ENCODE measurements around the gene GPR61. TPM values are rescaled to one million over a fixed set of nuclear protein-coding genes. Genes with fewer than 3 reads are reported as not detected.

GPR61 gene
- total and polyA plus RNA-seq, 7 experiments from 2014 or later = 0.05 to 0.58 (median 0.43) TPM; not detected in 1

DNA sequence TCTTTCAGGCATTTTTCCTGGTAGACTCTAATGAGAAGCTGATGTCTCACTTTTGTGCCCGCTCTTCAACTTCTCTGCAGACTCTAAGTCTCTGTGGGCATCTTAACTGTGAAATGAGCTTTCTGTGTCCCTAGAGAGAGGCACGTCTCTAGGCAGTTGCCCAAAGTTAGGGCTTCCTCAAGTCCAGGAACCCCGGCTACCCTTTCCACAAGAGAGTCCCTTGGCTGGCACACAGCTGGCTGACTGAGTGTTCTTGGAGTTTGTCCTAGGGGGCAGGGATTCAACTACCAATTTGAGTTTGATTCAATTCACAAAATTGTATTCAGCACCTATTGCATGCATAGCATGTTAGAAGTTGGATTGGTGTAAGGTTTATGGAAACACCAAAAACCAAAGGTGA lies 1.4 kb downstream of the GPR61 start:
- no peaks in the 10 kb centered on the region for H3K27me3 Mint-ChIP-seq
- CTCF ChIA-PET = interaction anchor here (0.8 to 21.5 kb wide), 5 partner anchors 9 to 443 kb away, joined by 3 to 1240 read pairs (median 4); partner anchors contain the start of genes AHCYL1, AMIGO1, ATXN7L2 and CYB561D1
- DNase-seq (no peak), ATAC-seq (no peak)
- H3K4me3 Mint-ChIP-seq = no peak overlapping the region
- POLR2A ChIA-PET = interaction anchor here (1.2 to 2.8 kb wide), 2 partner anchors 47 to 52 kb away, joined by 3 to 6 read pairs; partner anchors contain the start of gene CYB561D1
- no peak overlapping the region for H3K4me3 ChIP-seq (ENCODE audit: low read length)
- no peaks in the 10 kb centered on the region for H3K36me3 Mint-ChIP-seq
- intact Hi-C loops (cut with micrococcal nuclease) = no loop called here
- no peaks in the 10 kb centered on the region for H3K9me3 Mint-ChIP-seq
- H3K27me3 ChIP-seq (ENCODE audit: control insufficient read depth in 2 of 2, insufficient read depth in 2 of 2, low read length in 2 of 2) = no peaks in the 10 kb centered on the region
- H3K27ac ChIP-seq (ENCODE audit: low read depth, low read length) = no peak overlapping the region
- H3K36me3 ChIP-seq (ENCODE audit: control insufficient read depth in 2 of 3, insufficient read depth in 3 of 3, low read length in 3 of 3) = no peaks in the 10 kb centered on the region
- H3K4me1 Mint-ChIP-seq = peaks cover 0 to 6% (median 4%) of the 10 kb centered on the region in 7 donors
- H3K4me1 ChIP-seq (ENCODE audit: control insufficient read depth in 2 of 2, insufficient read depth in 2 of 2, low read length in 2 of 2) = no peaks in the 10 kb centered on the region
- H3K27ac Mint-ChIP-seq = no peak overlapping the region
- no peaks in the 10 kb centered on the region for H3K9me3 ChIP-seq (ENCODE audit: control insufficient read depth in 2 of 3, low read length in 3 of 3)

GRCh38 chr1:109542657-109543056 lies 3.0 kb downstream of the GPR61 start:
- Mint-ChIP-seq H3K27ac (peak overlapping the region in 1 of 9 donors; percentile 36), H3K36me3 (no peaks in the 10 kb centered on the region), H3K9me3 (no peaks in the 10 kb centered on the region), H3K4me3 (no peak overlapping the region), H3K4me1 (peaks cover 3 to 20% (median 18%) of the 10 kb centered on the region in 7 donors), H3K27me3 (no peaks in the 10 kb centered on the region)
- ChIA-PET CTCF (interaction anchor here (2.3 to 21.5 kb wide), 2 partner anchors 10 to 45 kb away, joined by 12 to 1240 read pairs; partner anchors contain the start of genes AMIGO1, ATXN7L2 and CYB561D1), POLR2A (interaction anchor here (1.2 to 2.8 kb wide), 2 partner anchors 49 to 54 kb away, joined by 3 to 6 read pairs; partner anchors contain the start of gene CYB561D1)
- H3K27ac ChIP-seq (ENCODE audit: low read depth, low read length) = no peak overlapping the region
- ATAC-seq = no peak
- intact Hi-C loops (cut with micrococcal nuclease) = no loop called here
- no peak overlapping the region for H3K4me3 ChIP-seq (ENCODE audit: low read length)
- H3K4me1 ChIP-seq (ENCODE audit: control insufficient read depth in 2 of 2, insufficient read depth in 2 of 2, low read length in 2 of 2) = peaks cover 9 to 14% of the 10 kb centered on the region in 2 donors
- H3K36me3 ChIP-seq (ENCODE audit: control insufficient read depth in 2 of 3, insufficient read depth in 3 of 3, low read length in 3 of 3) = no peaks in the 10 kb centered on the region
- no peaks in the 10 kb centered on the region for H3K27me3 ChIP-seq (ENCODE audit: control insufficient read depth in 2 of 2, insufficient read depth in 2 of 2, low read length in 2 of 2)
- no peak for DNase-seq
- H3K9me3 ChIP-seq (ENCODE audit: control insufficient read depth in 2 of 3, low read length in 3 of 3) = no peaks in the 10 kb centered on the region

- Histone ChIP-seq H3K4me3 (ENCODE audit: low read length) (no peak overlapping the region), H3K27ac (ENCODE audit: low read depth, low read length) (no peak overlapping the region), H3K9me3 (ENCODE audit: control insufficient read depth in 2 of 3, low read length in 3 of 3) (no peaks in the 10 kb centered on the region), H3K27me3 (ENCODE audit: control insufficient read depth in 2 of 2, insufficient read depth in 2 of 2, low read length in 2 of 2) (no peaks in the 10 kb centered on the region), H3K4me1 (ENCODE audit: control insufficient read depth in 2 of 2, insufficient read depth in 2 of 2, low read length in 2 of 2) (peaks cover 9 to 15% of the 10 kb centered on the region in 2 donors), H3K36me3 (ENCODE audit: control insufficient read depth in 2 of 3, insufficient read depth in 3 of 3, low read length in 3 of 3) (peaks cover 0 to under 1% (median 0%) of the 10 kb centered on the region in 3 experiments)
- Mint-ChIP-seq H3K4me3 (no peak overlapping the region), H3K36me3 (peaks cover 0 to 1% (median 0%) of the 10 kb centered on the region in 5 donors), H3K4me1 (peaks cover 3 to 23% (median 19%) of the 10 kb centered on the region in 7 donors), H3K27ac (no peak overlapping the region), H3K9me3 (peaks cover 0 to 2% (median 0%) of the 10 kb centered on the region in 11 donors), H3K27me3 (no peaks in the 10 kb centered on the region)
- CTCF ChIA-PET = interaction anchor here (1.3 to 21.5 kb wide), 7 partner anchors 46 to 441 kb away, joined by 3 to 1240 read pairs (median 46); partner anchors contain the start of genes AHCYL1, AMIGO1, ATXN7L2 and CYB561D1
- DNase-seq (no peak), ATAC-seq (no peak)
- POLR2A ChIA-PET = interaction anchor here (1.2 kb wide), 1 partner anchor 91 kb away, joined by 3 read pairs; no protein-coding TSS in a partner anchor
- intact Hi-C loops (cut with micrococcal nuclease) = no loop called here
Measured at GRCh38 chr1:109543283-109543987, 3.8 kb downstream of the GPR61 start.

DNA sequence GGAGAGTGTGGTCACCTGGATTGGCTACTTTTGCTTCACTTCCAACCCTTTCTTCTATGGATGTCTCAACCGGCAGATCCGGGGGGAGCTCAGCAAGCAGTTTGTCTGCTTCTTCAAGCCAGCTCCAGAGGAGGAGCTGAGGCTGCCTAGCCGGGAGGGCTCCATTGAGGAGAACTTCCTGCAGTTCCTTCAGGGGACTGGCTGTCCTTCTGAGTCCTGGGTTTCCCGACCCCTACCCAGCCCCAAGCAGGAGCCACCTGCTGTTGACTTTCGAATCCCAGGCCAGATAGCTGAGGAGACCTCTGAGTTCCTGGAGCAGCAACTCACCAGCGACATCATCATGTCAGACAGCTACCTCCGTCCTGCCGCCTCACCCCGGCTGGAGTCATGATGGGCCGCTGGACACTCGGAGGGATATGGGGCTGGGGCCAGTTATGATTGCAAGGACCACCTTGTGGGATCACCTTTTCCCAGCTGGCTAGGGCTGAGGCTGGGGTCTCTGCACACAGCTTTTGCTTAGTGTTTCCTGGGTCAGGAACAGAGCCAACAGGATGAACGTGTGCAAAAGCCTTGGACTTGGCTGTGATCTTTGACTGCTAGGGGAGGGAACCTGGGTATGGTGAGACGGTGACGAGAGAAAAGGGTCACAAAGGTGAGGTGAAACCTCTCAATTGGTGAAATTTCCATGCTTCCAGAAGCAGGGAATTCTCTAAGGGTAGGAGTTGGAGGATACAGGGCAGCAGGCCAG lies 4.5 kb downstream of the GPR61 start:
- no peaks in the 10 kb centered on the region for H3K27me3 Mint-ChIP-seq
- peaks cover 0 to 6% (median 0%) of the 10 kb centered on the region in 5 donors for H3K36me3 Mint-ChIP-seq
- CTCF ChIA-PET = interaction anchor here (1.3 to 21.5 kb wide), 8 partner anchors 12 to 440 kb away, joined by 3 to 1240 read pairs (median 30); partner anchors contain the start of genes AHCYL1, AMIGO1, ATXN7L2 and CYB561D1
- ATAC-seq = no peak
- Histone ChIP-seq H3K36me3 (ENCODE audit: control insufficient read depth in 2 of 3, insufficient read depth in 3 of 3, low read length in 3 of 3) (peaks cover 0 to 5% (median 0%) of the 10 kb centered on the region in 3 experiments), H3K27ac (ENCODE audit: low read depth, low read length) (no peak overlapping the region), H3K4me3 (ENCODE audit: low read length) (no peak overlapping the region), H3K9me3 (ENCODE audit: control insufficient read depth in 2 of 3, low read length in 3 of 3) (no peaks in the 10 kb centered on the region), H3K4me1 (ENCODE audit: control insufficient read depth in 2 of 2, insufficient read depth in 2 of 2, low read length in 2 of 2) (peaks cover 9 to 17% of the 10 kb centered on the region in 2 donors), H3K27me3 (ENCODE audit: control insufficient read depth in 2 of 2, insufficient read depth in 2 of 2, low read length in 2 of 2) (no peaks in the 10 kb centered on the region)
- H3K27ac Mint-ChIP-seq = peak overlapping the region in 2 of 9 donors; percentile 56 to 57
- no peak overlapping the region for H3K4me3 Mint-ChIP-seq
- DNase-seq = no peak
- intact Hi-C loops (cut with micrococcal nuclease) = no loop called here
- POLR2A ChIA-PET = interaction anchor here (1.1 to 1.2 kb wide), 3 partner anchors 82 to 96 kb away, joined by 3 read pairs; no protein-coding TSS in a partner anchor
- H3K4me1 Mint-ChIP-seq = peaks cover 6 to 31% (median 24%) of the 10 kb centered on the region in 7 donors
- peaks cover 0 to 3% (median 0%) of the 10 kb centered on the region in 11 donors for H3K9me3 Mint-ChIP-seq

GRCh38 chr1:109546311-109547109 lies 6.8 kb downstream of the GPR61 start:
- Histone ChIP-seq H3K27ac (ENCODE audit: low read depth, low read length) (peak overlapping the region; percentile 93), H3K27me3 (ENCODE audit: control insufficient read depth in 2 of 2, insufficient read depth in 2 of 2, low read length in 2 of 2) (no peaks in the 10 kb centered on the region), H3K9me3 (ENCODE audit: control insufficient read depth in 2 of 3, low read length in 3 of 3) (no peaks in the 10 kb centered on the region), H3K4me3 (ENCODE audit: low read length) (peak overlapping the region; percentile 89), H3K4me1 (ENCODE audit: control insufficient read depth in 2 of 2, insufficient read depth in 2 of 2, low read length in 2 of 2) (peaks cover 23 to 25% of the 10 kb centered on the region in 2 donors), H3K36me3 (ENCODE audit: control insufficient read depth in 2 of 3, insufficient read depth in 3 of 3, low read length in 3 of 3) (peaks cover 0 to 5% (median 0%) of the 10 kb centered on the region in 3 experiments)
- peak overlapping the region; percentile 87 to 100 (median 99) for H3K27ac Mint-ChIP-seq
- intact Hi-C loops (cut with micrococcal nuclease) = loop anchor here (1.0 to 5.0 kb wide), 8 partner anchors 52 to 666 kb away; partner anchors contain the start of genes AHCYL1 (in 2 of the 2), CYB561D1 (in 1 of the 2), GSTM1 (in 1 of the 2) and KCNC4 (in 1 of the 2)
- H3K36me3 Mint-ChIP-seq = peaks cover 0 to 6% (median 1%) of the 10 kb centered on the region in 5 donors
- POLR2A ChIA-PET = interaction anchor here (0.7 to 2.3 kb wide), 14 partner anchors 9 to 438 kb away, joined by 3 to 14 read pairs (median 4); partner anchors contain the start of genes AHCYL1 and ATXN7L2
- H3K27me3 Mint-ChIP-seq = no peaks in the 10 kb centered on the region
- DNase-seq = peak; percentile 63 to 90 (median 85)
- peak; percentile 76 for ATAC-seq
- CTCF ChIA-PET = interaction anchor here (0.6 to 21.5 kb wide), 22 partner anchors 9 to 513 kb away, joined by 3 to 1240 read pairs (median 4); partner anchors contain the start of genes AHCYL1, AMIGO1, AMPD2 and ATXN7L2
- peaks cover 0 to 3% (median 0%) of the 10 kb centered on the region in 11 donors for H3K9me3 Mint-ChIP-seq
- peaks cover 23 to 54% (median 40%) of the 10 kb centered on the region in 7 donors for H3K4me1 Mint-ChIP-seq
- H3K4me3 Mint-ChIP-seq = peak overlapping the region; percentile 89 to 99 (median 97)
